Chondrocyte (in vitro differentiated cells): ENCODE results near the gene PLPP3. TPM values are rescaled to one million over a fixed set of nuclear protein-coding genes. Genes with fewer than 3 reads are reported as not detected.
A peak's percentile ranks its signal among the peaks of the same experiment; 100 is the strongest.

Source experiments
- DNase-seq: peaks from one replicate; pipeline ENCODE4 v3.0.0; 2021; ENCODE audit warnings: mixed read lengths, low spot score
- H3K27ac Mint-ChIP-seq: one replicate; pipeline ENCODE4 v1.8.0; 2021; ENCODE audit warnings: mild to moderate bottlenecking, moderate library complexity, mixed read lengths; ENCODE audit not compliant: unreplicated experiment
- H3K27me3 Mint-ChIP-seq: 2 replicates; pipeline ENCODE4 v1.8.0; 2021; ENCODE audit warnings: low read depth, mixed read lengths
- H3K36me3 Mint-ChIP-seq: 2 replicates; pipeline ENCODE4 v1.8.0; 2021; ENCODE audit warnings: low read depth, mixed read lengths
- H3K4me1 Mint-ChIP-seq: 2 replicates; pipeline ENCODE4 v1.8.0; 2021; ENCODE audit warnings: low read depth, mild to moderate bottlenecking, mixed read lengths
- H3K4me3 Mint-ChIP-seq: one replicate; pipeline ENCODE4 v1.8.0; 2021; ENCODE audit warnings: mild to moderate bottlenecking, moderate library complexity, mixed read lengths; ENCODE audit not compliant: unreplicated experiment
- H3K9me3 Mint-ChIP-seq: 2 replicates; pipeline ENCODE4 v1.8.0; 2021; ENCODE audit warnings: low read depth, mixed read lengths
- CTCF ChIP-seq: fragments of 200-600 bp; sonication (generic); IDR thresholded peaks from 2 replicates; pipeline ENCODE4 v1.5.0; 2021; ENCODE audit warnings: antibody characterized with exemption, mild to moderate bottlenecking, moderate library complexity
- total RNA-seq: library from RNA; stranded (reverse); gene quantifications from 3 replicates; pipeline ENCODE4 v1.2.1, GENCODE V29; 2021

Gene PLPP3
- total RNA-seq, 1 donor from 2014 or later = 20.5 TPM

- no peaks in the 10 kb centered on the region for H3K9me3 Mint-ChIP-seq
- H3K36me3 Mint-ChIP-seq = no peaks in the 10 kb centered on the region
- peaks cover 3% of the 10 kb centered on the region for H3K4me1 Mint-ChIP-seq
- TF ChIP-seq CTCF = no peak
- no peak overlapping the region for H3K27ac Mint-ChIP-seq
- DNase-seq = no peak
- H3K4me3 Mint-ChIP-seq = no peak overlapping the region
- no peaks in the 10 kb centered on the region for H3K27me3 Mint-ChIP-seq
These were observed 98.1 kb downstream of the PLPP3 start for GRCh38 chr1:56481140-56481694.

GRCh38 chr1:56478734-56479133 lies 100.6 kb downstream of the PLPP3 start:
- H3K9me3 Mint-ChIP-seq = no peaks in the 10 kb centered on the region
- H3K4me1 Mint-ChIP-seq = peaks cover 3% of the 10 kb centered on the region
- no peak for DNase-seq
- no peaks in the 10 kb centered on the region for H3K36me3 Mint-ChIP-seq
- H3K27ac Mint-ChIP-seq = no peak overlapping the region
- TF ChIP-seq CTCF = no peak
- H3K4me3 Mint-ChIP-seq = no peak overlapping the region
- no peaks in the 10 kb centered on the region for H3K27me3 Mint-ChIP-seq

GRCh38 chr1:56477164-56478111 lies 101.9 kb downstream of the PLPP3 start:
- no peaks in the 10 kb centered on the region for H3K9me3 Mint-ChIP-seq
- H3K27ac Mint-ChIP-seq = no peak overlapping the region
- H3K36me3 Mint-ChIP-seq = no peaks in the 10 kb centered on the region
- peak overlapping the region; percentile 72 for H3K4me3 Mint-ChIP-seq
- no peak for TF ChIP-seq CTCF
- DNase-seq = no peak
- no peaks in the 10 kb centered on the region for H3K27me3 Mint-ChIP-seq
- H3K4me1 Mint-ChIP-seq = peaks cover 3% of the 10 kb centered on the region

- no peaks in the 10 kb centered on the region for H3K9me3 Mint-ChIP-seq
- H3K4me3 Mint-ChIP-seq = no peak overlapping the region
- TF ChIP-seq CTCF = no peak
- no peak overlapping the region for H3K27ac Mint-ChIP-seq
- peaks cover 3% of the 10 kb centered on the region for H3K4me1 Mint-ChIP-seq
- peaks cover 4% of the 10 kb centered on the region for H3K27me3 Mint-ChIP-seq
- H3K36me3 Mint-ChIP-seq = no peaks in the 10 kb centered on the region
- no peak for DNase-seq
These were observed 105.6 kb downstream of the PLPP3 start for GRCh38 chr1:56473582-56474270.

GRCh38 chr1:56472860-56473259 lies 106.5 kb downstream of the PLPP3 start:
- H3K27me3 Mint-ChIP-seq = peaks cover 4% of the 10 kb centered on the region
- peaks cover 3% of the 10 kb centered on the region for H3K4me1 Mint-ChIP-seq
- H3K36me3 Mint-ChIP-seq = no peaks in the 10 kb centered on the region
- H3K9me3 Mint-ChIP-seq = no peaks in the 10 kb centered on the region
- H3K4me3 Mint-ChIP-seq = no peak overlapping the region
- no peak for DNase-seq
- no peak for TF ChIP-seq CTCF
- no peak overlapping the region for H3K27ac Mint-ChIP-seq
